Measurements from ENCODE around the gene RCL1.

DNA sequence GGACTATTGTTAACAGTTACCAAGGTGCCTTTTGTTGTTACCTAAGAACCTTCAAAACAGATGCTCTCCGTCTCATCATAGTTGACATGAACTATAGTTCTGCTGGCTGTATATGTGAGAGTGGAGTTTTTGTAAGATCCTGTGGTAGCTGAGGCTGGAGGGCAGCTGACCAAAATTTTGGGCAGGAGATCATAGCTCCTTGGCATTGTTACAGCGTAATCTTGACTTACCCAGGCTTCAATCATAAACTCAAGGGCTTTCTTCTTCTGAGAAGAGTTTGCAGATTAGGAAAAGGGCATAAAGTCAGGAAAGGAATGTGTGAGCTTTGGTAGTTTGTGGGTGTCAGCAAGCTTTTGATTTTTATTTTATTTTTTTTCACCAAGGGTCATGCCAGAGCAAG is 34.5 kb downstream of the RCL1 start:
- TF ChIP-seq, protein P1, sequence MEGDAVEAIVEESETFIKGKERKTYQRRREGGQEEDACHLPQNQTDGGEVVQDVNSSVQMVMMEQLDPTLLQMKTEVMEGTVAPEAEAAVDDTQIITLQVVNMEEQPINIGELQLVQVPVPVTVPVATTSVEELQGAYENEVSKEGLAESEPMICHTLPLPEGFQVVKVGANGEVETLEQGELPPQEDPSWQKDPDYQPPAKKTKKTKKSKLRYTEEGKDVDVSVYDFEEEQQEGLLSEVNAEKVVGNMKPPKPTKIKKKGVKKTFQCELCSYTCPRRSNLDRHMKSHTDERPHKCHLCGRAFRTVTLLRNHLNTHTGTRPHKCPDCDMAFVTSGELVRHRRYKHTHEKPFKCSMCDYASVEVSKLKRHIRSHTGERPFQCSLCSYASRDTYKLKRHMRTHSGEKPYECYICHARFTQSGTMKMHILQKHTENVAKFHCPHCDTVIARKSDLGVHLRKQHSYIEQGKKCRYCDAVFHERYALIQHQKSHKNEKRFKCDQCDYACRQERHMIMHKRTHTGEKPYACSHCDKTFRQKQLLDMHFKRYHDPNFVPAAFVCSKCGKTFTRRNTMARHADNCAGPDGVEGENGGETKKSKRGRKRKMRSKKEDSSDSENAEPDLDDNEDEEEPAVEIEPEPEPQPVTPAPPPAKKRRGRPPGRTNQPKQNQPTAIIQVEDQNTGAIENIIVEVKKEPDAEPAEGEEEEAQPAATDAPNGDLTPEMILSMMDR (IDR thresholded peaks at IDR 0.05): no peak
- TF ChIP-seq POLR2AphosphoS5 (IDR thresholded peaks at IDR 0.05): no peak
